ENCODE results near the gene LAYN. TPM values are rescaled to one million over a fixed set of nuclear protein-coding genes. Genes with fewer than 3 reads are reported as not detected.

LAYN gene
- polyA plus RNA-seq, 2 of the 4 experiments (the other 2 are of a cell fraction), result 4.1 to 9.0 TPM

GRCh38 chr11:111596319-111596718 lies 55.8 kb downstream of the LAYN start:
- DNase-seq (ENCODE audit: low read depth in 1 of 2, low spot score in 1 of 2), result no peak
- no peak for ATAC-seq
- no peak overlapping the region for H3K27ac ChIP-seq
- no peaks in the 10 kb centered on the region for H3K9me3 ChIP-seq
- WGBS (ENCODE audit: missing lambda C conversion rate), result 96% methylated on average over 1 of the region's 1 CpG
- no peak for FAIRE-seq
- no peak overlapping the region for H3K4me3 ChIP-seq
- H3K4me2 ChIP-seq, result no peak overlapping the region
- POLR2A ChIA-PET, result no interaction called here
- CTCF ChIA-PET, result interaction anchor here (1.3 to 4.5 kb wide), 2 partner anchors 179 to 181 kb away, joined by 4 to 20 read pairs; no protein-coding TSS in a partner anchor
- H3K4me1 ChIP-seq, result peaks cover 1% of the 10 kb centered on the region; the same call in 1 of the 3 replicates
- TF ChIP-seq SMC3 (IDR thresholded peaks at IDR 0.05), result no peak
- no peak for TF ChIP-seq USF2 (IDR thresholded peaks at IDR 0.05)
- no peak for TF ChIP-seq ESRRA (IDR thresholded peaks at IDR 0.05; ENCODE audit: borderline replicate concordance, low read length)
- TF ChIP-seq, protein P1, sequence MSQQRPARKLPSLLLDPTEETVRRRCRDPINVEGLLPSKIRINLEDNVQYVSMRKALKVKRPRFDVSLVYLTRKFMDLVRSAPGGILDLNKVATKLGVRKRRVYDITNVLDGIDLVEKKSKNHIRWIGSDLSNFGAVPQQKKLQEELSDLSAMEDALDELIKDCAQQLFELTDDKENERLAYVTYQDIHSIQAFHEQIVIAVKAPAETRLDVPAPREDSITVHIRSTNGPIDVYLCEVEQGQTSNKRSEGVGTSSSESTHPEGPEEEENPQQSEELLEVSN (IDR thresholded peaks at IDR 0.05; ENCODE audit: borderline replicate concordance, low read depth), result no peak
- TF ChIP-seq HDAC2 (IDR thresholded peaks at IDR 0.05), result no peak
- TF ChIP-seq JUN (IDR thresholded peaks at IDR 0.05), result no peak
- no peak for TF ChIP-seq PBX3 (IDR thresholded peaks at IDR 0.05)
- TF ChIP-seq, protein P2, sequence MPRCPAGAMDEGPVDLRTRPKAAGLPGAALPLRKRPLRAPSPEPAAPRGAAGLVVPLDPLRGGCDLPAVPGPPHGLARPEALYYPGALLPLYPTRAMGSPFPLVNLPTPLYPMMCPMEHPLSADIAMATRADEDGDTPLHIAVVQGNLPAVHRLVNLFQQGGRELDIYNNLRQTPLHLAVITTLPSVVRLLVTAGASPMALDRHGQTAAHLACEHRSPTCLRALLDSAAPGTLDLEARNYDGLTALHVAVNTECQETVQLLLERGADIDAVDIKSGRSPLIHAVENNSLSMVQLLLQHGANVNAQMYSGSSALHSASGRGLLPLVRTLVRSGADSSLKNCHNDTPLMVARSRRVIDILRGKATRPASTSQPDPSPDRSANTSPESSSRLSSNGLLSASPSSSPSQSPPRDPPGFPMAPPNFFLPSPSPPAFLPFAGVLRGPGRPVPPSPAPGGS (IDR thresholded peaks at IDR 0.05), result no peak
- TF ChIP-seq MAZ (IDR thresholded peaks at IDR 0.05; ENCODE audit: borderline replicate concordance, low read depth, low read length), result no peak
- no peak for TF ChIP-seq POLR2A (IDR thresholded peaks at IDR 0.05; ENCODE audit: low read length)
- no peak for TF ChIP-seq KDM1A (IDR thresholded peaks at IDR 0.05; ENCODE audit: low read depth)
- no peak for TF ChIP-seq RARB (CRISPR knock-in tag; IDR thresholded peaks at IDR 0.05)
- TF ChIP-seq RAD21 (conservative IDR thresholded peaks at IDR 0.05 in 1 of 2, IDR thresholded peaks at IDR 0.05 in 1 of 2), result no peak
- TF ChIP-seq CBX2 (IDR thresholded peaks at IDR 0.05; ENCODE audit: borderline replicate concordance, low read depth), result no peak
- TF ChIP-seq, protein P3, sequence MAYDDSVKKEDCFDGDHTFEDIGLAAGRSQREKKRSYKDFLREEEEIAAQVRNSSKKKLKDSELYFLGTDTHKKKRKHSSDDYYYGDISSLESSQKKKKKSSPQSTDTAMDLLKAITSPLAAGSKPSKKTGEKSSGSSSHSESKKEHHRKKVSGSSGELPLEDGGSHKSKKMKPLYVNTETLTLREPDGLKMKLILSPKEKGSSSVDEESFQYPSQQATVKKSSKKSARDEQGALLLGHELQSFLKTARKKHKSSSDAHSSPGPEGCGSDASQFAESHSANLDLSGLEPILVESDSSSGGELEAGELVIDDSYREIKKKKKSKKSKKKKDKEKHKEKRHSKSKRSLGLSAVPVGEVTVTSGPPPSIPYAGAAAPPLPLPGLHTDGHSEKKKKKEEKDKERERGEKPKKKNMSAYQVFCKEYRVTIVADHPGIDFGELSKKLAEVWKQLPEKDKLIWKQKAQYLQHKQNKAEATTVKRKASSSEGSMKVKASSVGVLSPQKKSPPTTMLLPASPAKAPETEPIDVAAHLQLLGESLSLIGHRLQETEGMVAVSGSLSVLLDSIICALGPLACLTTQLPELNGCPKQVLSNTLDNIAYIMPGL (CRISPR knock-in tag; IDR thresholded peaks at IDR 0.05; ENCODE audit: borderline replicate concordance), result no peak
- no peak for TF ChIP-seq HES2 (IDR thresholded peaks at IDR 0.05)

- TF ChIP-seq ZFP36 (IDR thresholded peaks at IDR 0.05; ENCODE audit: borderline replicate concordance, partially characterized antibody) (no peak), FOSL2 (IDR thresholded peaks at IDR 0.05) (no peak), FOSL2 (CRISPR knock-in tag; IDR thresholded peaks at IDR 0.05) (no peak), RCOR1 (IDR thresholded peaks at IDR 0.05; ENCODE audit: low read depth, low read length) (no peak)
- Histone ChIP-seq H3K27ac (no peak overlapping the region), H3K4me1 (peaks cover 6% of the 10 kb centered on the region; the same call in 1 of the 3 replicates), H3K4me2 (no peak overlapping the region), H3K4me3 (no peak overlapping the region), H3K9me3 (no peaks in the 10 kb centered on the region)
- POLR2A ChIA-PET, result no interaction called here
- CTCF ChIA-PET, result interaction anchor here (1.0 to 4.5 kb wide), 4 partner anchors 12 to 243 kb away, joined by 3 to 20 read pairs (median 6); no protein-coding TSS in a partner anchor
- WGBS (ENCODE audit: missing lambda C conversion rate), result 87% methylated on average over 1 of the region's 1 CpG
- DNase-seq (ENCODE audit: low read depth in 1 of 2, low spot score in 1 of 2), result no peak
- ATAC-seq, result no peak
- FAIRE-seq, result no peak
Observed at GRCh38 chr11:111598148-111598547, 57.6 kb downstream of the LAYN start.

All from A549 (cell line).